Mononuclear cell (primary cell): Measurements from ENCODE around the gene RAET1L. TPM values are rescaled to one million over a fixed set of nuclear protein-coding genes. Genes with fewer than 3 reads are reported as not detected.
A peak's percentile ranks its signal among the peaks of the same experiment; 100 is the strongest.
"Not testable (repeated sequence)": the region's sequence is repeated elsewhere in the genome, so short reads cannot be mapped to it uniquely, and the experiment has no call there.

ENCODE experiments used
- H3K27me3 ChIP-seq: 2 replicates; pipeline ENCODE4 v1.6.0; 2011; ENCODE audit warnings: low read length, control low read depth; ENCODE audit not compliant: insufficient read depth
- H3K4me1 ChIP-seq: 2 replicates; pipeline ENCODE4 v1.5.1; 2011; ENCODE audit warnings: mild to moderate bottlenecking, low read length, control low read depth; ENCODE audit not compliant: insufficient read depth
- H3K4me3 ChIP-seq: 2 replicates; pipeline ENCODE4 v1.5.1; 2011; ENCODE audit warnings: mild to moderate bottlenecking, low read length, moderate library complexity
- H3K9me3 ChIP-seq: 2 replicates; pipeline ENCODE4 v1.5.1; 2011; ENCODE audit warnings: low read depth, mild to moderate bottlenecking, control low read depth, low read length
- total RNA-seq: library from RNA; depleted of rRNA; stranded (reverse); fragments of >200 nt; gene quantifications from one replicate; pipeline ENCODE4 v1.2.3, GENCODE V29; 2012

RAET1L gene
- total RNA-seq: 0.10 TPM

DNA sequence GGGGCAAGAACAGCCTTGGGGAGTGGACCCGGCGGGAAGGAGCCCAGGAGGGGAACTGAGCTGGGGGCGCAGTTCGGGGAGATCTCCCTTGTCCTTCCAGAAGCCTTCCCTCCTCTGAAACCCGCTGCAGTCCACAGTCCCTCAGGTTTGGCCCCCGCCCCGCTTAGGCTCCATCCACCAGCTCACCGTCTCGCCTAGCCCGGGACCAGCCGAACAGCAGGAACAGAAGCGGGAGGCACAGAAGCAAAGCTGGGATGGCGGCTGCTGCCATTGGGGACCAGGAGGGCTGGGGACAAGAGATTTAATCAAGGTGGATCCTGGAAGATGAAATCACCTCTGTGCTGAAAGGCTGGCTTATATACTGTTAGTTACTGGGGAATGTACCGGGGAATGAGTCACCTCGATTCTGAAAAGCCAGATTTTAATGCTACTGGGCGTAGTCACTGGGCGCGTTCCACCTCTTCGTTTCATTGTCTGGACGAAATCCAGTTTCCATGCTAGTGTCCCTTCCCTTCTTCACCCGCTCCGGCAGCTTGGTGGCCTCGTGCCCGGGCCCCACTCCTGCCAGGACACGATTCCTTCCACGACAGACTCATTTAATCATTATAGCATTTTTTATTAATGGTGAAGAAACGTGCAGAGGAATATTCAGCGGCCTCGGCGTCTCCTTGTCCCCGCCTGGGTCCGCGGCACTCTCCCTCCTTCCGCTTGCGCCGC lies at the start of gene RAET1L:
Gene RAET1L (minus strand): TSS at position 332 of the 717 bp plus-strand sequence. CDS start 61 bp downstream, at position 271.
- Histone ChIP-seq H3K4me3 (no peak within 1 kb of the TSS), H3K9me3 (no peaks in the 10 kb centered on the region), H3K27me3 (peaks cover 31% of the 10 kb centered on the region), H3K4me1 (peaks cover 6% of the 10 kb centered on the region)

DNA sequence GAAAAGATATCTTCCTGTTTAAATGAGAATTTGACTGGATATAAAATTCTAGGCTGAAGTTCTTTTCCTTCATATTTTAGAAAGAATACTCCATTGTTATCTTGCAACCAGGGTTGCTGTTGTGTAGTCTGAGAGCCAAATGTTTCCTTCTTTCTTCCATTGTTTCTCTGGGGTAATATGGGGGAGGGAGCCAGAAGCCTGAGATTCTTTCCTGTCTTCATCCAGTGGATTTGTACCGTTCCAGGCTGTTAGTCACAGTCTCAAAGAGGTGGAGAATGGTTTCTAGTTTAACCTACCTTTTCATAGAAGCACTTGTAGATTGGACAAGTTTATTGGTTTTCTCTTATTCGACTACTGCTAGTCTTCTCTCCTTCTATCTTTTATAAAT lies 49.7 kb upstream of the RAET1L start:
- Histone ChIP-seq H3K27me3 (peaks cover 5% of the 10 kb centered on the region), H3K9me3 (no peaks in the 10 kb centered on the region), H3K4me1 (peaks cover 3% of the 10 kb centered on the region), H3K4me3 (no peak overlapping the region)

DNA sequence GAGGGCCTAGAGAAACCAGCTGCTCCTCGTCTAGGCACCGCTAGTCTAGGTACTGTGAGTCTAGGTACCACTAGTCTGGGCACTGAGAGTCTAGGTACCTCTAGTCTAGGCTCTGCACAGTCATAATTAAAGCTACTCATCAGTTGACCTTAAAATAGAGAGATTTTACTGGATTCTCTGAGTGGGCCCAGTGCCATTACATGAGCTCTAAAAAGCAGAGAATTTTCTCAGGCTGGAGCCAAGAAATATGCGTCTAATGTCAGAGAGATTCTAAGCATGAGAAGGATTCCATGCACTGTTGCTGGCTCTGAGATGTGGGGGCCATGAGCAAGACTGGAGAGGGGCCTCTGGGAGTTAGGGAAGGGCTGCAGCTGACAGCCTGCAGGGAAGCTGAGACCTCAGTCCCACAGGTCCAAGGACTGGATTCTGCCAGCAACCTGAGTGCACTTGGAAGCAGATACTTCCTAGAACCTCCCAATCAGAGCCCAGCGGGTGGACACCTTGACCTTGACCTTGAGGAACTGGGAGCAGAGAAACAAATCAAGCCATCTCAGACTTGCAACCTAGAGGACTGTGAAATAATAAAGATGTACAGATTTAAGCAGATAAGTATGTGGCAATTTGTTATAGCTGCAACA lies 49.2 kb upstream of the RAET1L start:
- not testable (repeated sequence) for H3K27me3 ChIP-seq, H3K4me3 ChIP-seq, H3K9me3 ChIP-seq, H3K4me1 ChIP-seq

GRCh38 chr6:150072201-150072600 lies 46.9 kb upstream of the RAET1L start:
- Histone ChIP-seq H3K9me3 (no peaks in the 10 kb centered on the region), H3K27me3 (peaks cover 5% of the 10 kb centered on the region), H3K4me3 (no peak overlapping the region), H3K4me1 (peaks cover 9% of the 10 kb centered on the region)

DNA sequence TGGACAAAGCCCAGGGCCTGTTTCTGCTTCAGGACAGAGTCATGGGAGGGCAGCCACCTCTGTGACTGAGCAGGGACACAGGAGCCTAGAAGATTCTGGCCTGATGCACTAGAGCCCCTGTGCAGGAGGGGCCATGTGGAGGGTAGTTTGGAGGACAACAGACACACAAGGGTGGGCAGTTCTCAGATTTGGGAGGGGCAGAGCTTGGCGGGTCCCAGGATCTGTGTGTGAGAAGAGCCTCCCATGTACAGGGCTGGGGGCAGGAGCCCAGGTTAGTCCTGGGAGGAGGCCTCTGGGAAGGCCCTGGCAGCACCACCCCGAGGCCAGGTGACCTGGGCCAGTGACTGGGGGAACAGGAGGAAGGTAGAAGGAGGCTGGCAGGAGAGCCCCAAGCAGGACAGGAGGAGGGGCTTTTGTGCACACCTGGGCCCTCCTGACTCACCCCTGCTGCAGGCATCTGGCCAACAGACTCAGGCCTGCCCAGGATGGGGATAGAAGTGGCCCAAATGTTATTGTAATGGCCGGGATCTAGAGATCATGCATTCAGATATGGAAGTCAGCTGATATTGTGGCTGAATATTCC lies 45.0 kb upstream of the RAET1L start:
- no peaks in the 10 kb centered on the region for H3K9me3 ChIP-seq
- H3K4me1 ChIP-seq: peaks cover 9% of the 10 kb centered on the region
- H3K4me3 ChIP-seq: no peak overlapping the region
- H3K27me3 ChIP-seq: no peaks in the 10 kb centered on the region

GRCh38 chr6:150069706-150070105 lies 44.4 kb upstream of the RAET1L start:
- Histone ChIP-seq H3K9me3 (no peaks in the 10 kb centered on the region), H3K4me1 (peaks cover 9% of the 10 kb centered on the region), H3K27me3 (no peaks in the 10 kb centered on the region), H3K4me3 (no peak overlapping the region)

GRCh38 chr6:150068720-150069648 lies 43.7 kb upstream of the RAET1L start, which contains the start of gene ULBP3:
Gene ULBP3, minus strand, starts transcription at chr6:150069121. Its CDS starts 55 bp downstream, at chr6:150069066.
- no peaks in the 10 kb centered on the region for H3K9me3 ChIP-seq
- peaks cover 9% of the 10 kb centered on the region for H3K4me1 ChIP-seq
- peak within 1 kb of the TSS; percentile 49 for H3K4me3 ChIP-seq
- no peaks in the 10 kb centered on the region for H3K27me3 ChIP-seq

GRCh38 chr6:150068151-150068550 lies 42.8 kb upstream of the RAET1L start:
- no peaks in the 10 kb centered on the region for H3K9me3 ChIP-seq
- peaks cover 9% of the 10 kb centered on the region for H3K4me1 ChIP-seq
- peak overlapping the region; percentile 49 for H3K4me3 ChIP-seq
- H3K27me3 ChIP-seq: no peaks in the 10 kb centered on the region

GRCh38 chr6:150065083-150065482 lies 39.8 kb upstream of the RAET1L start:
- Histone ChIP-seq H3K4me3 (no peak overlapping the region), H3K27me3 (no peaks in the 10 kb centered on the region), H3K9me3 (no peaks in the 10 kb centered on the region), H3K4me1 (peaks cover 6% of the 10 kb centered on the region)

DNA sequence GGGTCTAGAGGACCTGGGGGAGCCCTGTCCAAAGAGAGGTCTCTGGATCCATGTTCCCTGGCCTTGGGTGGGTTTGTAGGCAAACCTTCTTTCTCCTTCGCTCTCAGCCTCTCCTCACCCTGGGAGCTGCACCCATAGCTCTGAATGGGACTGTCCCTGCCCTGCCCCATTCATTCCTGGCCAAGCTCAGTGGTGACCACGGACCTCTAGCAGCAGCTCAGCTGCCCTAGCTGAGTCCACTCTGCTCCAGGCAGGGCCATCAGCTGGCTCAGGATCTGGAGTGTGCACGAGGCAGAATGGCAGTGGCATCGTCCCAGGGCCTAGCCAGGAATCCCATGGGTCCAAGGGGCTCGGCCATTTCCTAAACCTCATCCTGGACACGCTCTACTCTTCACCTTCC lies 38.3 kb upstream of the RAET1L start:
- Histone ChIP-seq H3K4me1 (peaks cover 6% of the 10 kb centered on the region), H3K9me3 (no peaks in the 10 kb centered on the region), H3K27me3 (no peaks in the 10 kb centered on the region), H3K4me3 (no peak overlapping the region)

DNA sequence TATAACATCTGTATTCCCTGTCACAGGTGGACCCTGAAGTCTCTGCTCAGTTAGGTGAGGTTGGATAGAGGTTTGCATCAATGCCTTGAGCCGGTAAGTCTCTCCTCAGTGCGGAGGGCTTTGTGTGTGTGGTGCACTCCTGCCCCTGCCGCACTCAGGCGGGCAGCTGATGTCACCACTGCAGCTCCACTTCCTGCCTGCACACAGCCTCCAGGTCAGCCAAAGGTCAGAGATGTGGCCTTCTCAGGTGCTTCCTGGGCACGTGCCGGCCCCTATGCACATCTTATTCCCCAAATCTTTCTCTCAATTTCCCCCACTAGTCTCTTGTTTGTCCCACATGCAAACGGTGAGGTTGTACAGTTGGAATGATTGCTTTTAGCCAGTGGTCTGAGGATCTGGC lies 34.6 kb upstream of the RAET1L start:
- not testable (repeated sequence) for H3K4me1 ChIP-seq, H3K27me3 ChIP-seq, H3K9me3 ChIP-seq, H3K4me3 ChIP-seq

- H3K9me3 ChIP-seq: no peaks in the 10 kb centered on the region
- no peak overlapping the region for H3K4me3 ChIP-seq
- H3K27me3 ChIP-seq: no peaks in the 10 kb centered on the region
- H3K4me1 ChIP-seq: no peaks in the 10 kb centered on the region
Observed at GRCh38 chr6:150058986-150059385, 33.7 kb upstream of the RAET1L start.

- Histone ChIP-seq H3K27me3 (no peaks in the 10 kb centered on the region), H3K4me1 (no peaks in the 10 kb centered on the region), H3K4me3 (no peak overlapping the region), H3K9me3 (no peaks in the 10 kb centered on the region)
Observed at GRCh38 chr6:150058231-150058792, 33.0 kb upstream of the RAET1L start.

GRCh38 chr6:150057501-150057951 lies 32.2 kb upstream of the RAET1L start:
- Histone ChIP-seq H3K4me3 (no peak overlapping the region), H3K4me1 (no peaks in the 10 kb centered on the region), H3K27me3 (no peaks in the 10 kb centered on the region), H3K9me3 (no peaks in the 10 kb centered on the region)
